HepG2 (cell line): ENCODE data around the gene ITGA6. TPM values are rescaled to one million over a fixed set of nuclear protein-coding genes. Genes with fewer than 3 reads are reported as not detected.

Experiments
- ATF4 ChIP-seq, 2 experiments: fragments of 450-650 bp in 1 of 2; sonication (generic) in 1 of 2; formaldehyde crosslinking; IDR thresholded peaks; 2 replicates each; pipeline versions ENCODE4 v1.5.0 to v1.8.0; 2020 to 2022; ENCODE audit warnings: mild to moderate bottlenecking in 1 of 2, missing genetic modification reagents in 1 of 2
- BATF2 ChIP-seq: sonication (generic); formaldehyde crosslinking; IDR thresholded peaks from 2 replicates; pipeline ENCODE4 v1.8.0; 2022; ENCODE audit warnings: mild to moderate bottlenecking, missing genetic modification reagents, moderate library complexity
- EHMT2 ChIP-seq: fragments of 200-600 bp; sonication (generic); IDR thresholded peaks from 2 replicates; pipeline ENCODE4 v1.7.0; 2017; ENCODE audit warnings: antibody characterized with exemption, low read depth, low read length, borderline replicate concordance
- ELF4 ChIP-seq: sonication (generic); formaldehyde crosslinking; IDR thresholded peaks from 2 replicates; pipeline ENCODE4 v1.5.0; 2020; ENCODE audit warnings: missing genetic modification reagents, mild to moderate bottlenecking, moderate library complexity, borderline replicate concordance
- FOSL2 ChIP-seq: sonication (generic); formaldehyde crosslinking; IDR thresholded peaks from 2 replicates; pipeline ENCODE4 v1.4.0; 2020; ENCODE audit warnings: missing genetic modification reagents
- FOXJ3 ChIP-seq: sonication (generic); formaldehyde crosslinking; IDR thresholded peaks from 2 replicates; pipeline ENCODE4 v1.4.0; 2020; ENCODE audit warnings: missing genetic modification reagents, mild to moderate bottlenecking, borderline replicate concordance
- HNRNPLL ChIP-seq: fragments of 200-400 bp; formaldehyde crosslinking; IDR thresholded peaks from 2 replicates; pipeline ENCODE4 v1.6.1; 2017; ENCODE audit warnings: mild to moderate bottlenecking, low read depth, low read length; ENCODE audit not compliant: poor library complexity, severe bottlenecking
- KAT7 ChIP-seq: IDR thresholded peaks from 2 replicates; pipeline ENCODE4 v1.6.1; 2018; ENCODE audit warnings: borderline replicate concordance, missing compliant biosample characterization
- KAT8 ChIP-seq: IDR thresholded peaks from 2 replicates; pipeline ENCODE4 v1.6.1; 2016; ENCODE audit warnings: missing genetic modification reagents, missing compliant biosample characterization
- KDM5B ChIP-seq: sonication (generic); formaldehyde crosslinking; IDR thresholded peaks from 2 replicates; pipeline ENCODE4 v1.4.0; 2020; ENCODE audit warnings: missing genetic modification reagents, mild to moderate bottlenecking, borderline replicate concordance
- SMARCE1 ChIP-seq: fragments of 450-650 bp; IDR thresholded peaks from 2 replicates; pipeline ENCODE4 v1.6.1; 2017; ENCODE audit warnings: borderline replicate concordance
- SMYD3 ChIP-seq: sonication (generic); formaldehyde crosslinking; IDR thresholded peaks from 2 replicates; pipeline ENCODE4 v1.8.1; 2023; ENCODE audit warnings: mild to moderate bottlenecking, missing genetic modification reagents
- SNAI1 ChIP-seq: sonication (generic); formaldehyde crosslinking; IDR thresholded peaks from 2 replicates; pipeline ENCODE4 v1.5.0; 2020; ENCODE audit warnings: mild to moderate bottlenecking, missing genetic modification reagents, borderline replicate concordance
- THRA ChIP-seq: sonication (generic); formaldehyde crosslinking; IDR thresholded peaks from 2 replicates; pipeline ENCODE4 v1.4.0; 2020; ENCODE audit warnings: missing genetic modification reagents, borderline replicate concordance
- YY1 ChIP-seq: IDR thresholded peaks from 2 replicates; pipeline ENCODE4 v1.6.1; 2011; ENCODE audit warnings: low read length, low read depth, moderate library complexity, mild to moderate bottlenecking; ENCODE audit not compliant: insufficient read depth, insufficient replicate concordance
- ZBTB21 ChIP-seq: sonication (generic); formaldehyde crosslinking; IDR thresholded peaks from 2 replicates; pipeline ENCODE4 v1.4.0; 2020; ENCODE audit warnings: missing genetic modification reagents
- ZFP91 ChIP-seq: sonication (generic); formaldehyde crosslinking; IDR thresholded peaks from 2 replicates; pipeline ENCODE4 v1.9.0; 2022; ENCODE audit warnings: missing genetic modification reagents, mild to moderate bottlenecking, borderline replicate concordance
- ZNF367 ChIP-seq: sonication (generic); formaldehyde crosslinking; IDR thresholded peaks from 2 replicates; pipeline ENCODE4 v1.4.0; 2020; ENCODE audit warnings: missing genetic modification reagents, borderline replicate concordance
- ZNF451 ChIP-seq: sonication (generic); formaldehyde crosslinking; IDR thresholded peaks from 2 replicates; pipeline ENCODE4 v1.5.0; 2020; ENCODE audit warnings: mild to moderate bottlenecking, missing genetic modification reagents
- ZNF629 ChIP-seq: sonication (generic); formaldehyde crosslinking; conservative IDR thresholded peaks from 2 replicates; pipeline ENCODE4 v1.5.0; 2020; ENCODE audit warnings: missing genetic modification reagents
- ZSCAN29 ChIP-seq: sonication (generic); formaldehyde crosslinking; conservative IDR thresholded peaks from 2 replicates; pipeline ENCODE4 v1.4.0; 2020; ENCODE audit warnings: mild to moderate bottlenecking, missing genetic modification reagents
- ZUFSP ChIP-seq: sonication (generic); formaldehyde crosslinking; IDR thresholded peaks from 2 replicates; pipeline ENCODE4 v1.9.0; 2021; ENCODE audit warnings: missing genetic modification reagents, mild to moderate bottlenecking, borderline replicate concordance
- polyA plus RNA-seq, 8 experiments: library from polyadenylated mRNA; depleted of rRNA in 3 of 8; stranded (reverse) in 7 of 8; unstranded in 1 of 8; fragments of >200 nt; fragmentation: Illumina TruSeq in 4 of 8; extraction: Trizol in 4 of 8; gene quantifications; 2 replicates each; pipeline versions ENCODE4 v1.2.1 to v1.2.3, GENCODE V29; 2011 to 2016; ENCODE audit warnings: low read depth in 4 of 8, missing spikeins in 1 of 8, mixed read lengths in 1 of 8; ENCODE audit not compliant: insufficient read depth in 1 of 8
- total RNA-seq, 5 experiments: library from RNA; depleted of rRNA; stranded (reverse); fragments of >200 nt; fragmentation: Illumina TruSeq; extraction: Trizol; gene quantifications; 2 replicates each; pipeline ENCODE4 v1.2.3, GENCODE V29; 2016; ENCODE audit warnings: low read depth in 1 of 5

Gene ITGA6
- total and polyA plus RNA-seq, 2 of the 13 experiments (the other 11 are each of a cell fraction or from before 2014, with no cell fraction given), result 24.0 to 92.5 TPM

GRCh38 chr2:172480301-172481218 lies 53.2 kb downstream of the ITGA6 start (continued):
- TF ChIP-seq SNAI1 (CRISPR knock-in tag) (peak; percentile 82; the same call in 1 of the 2 replicates), KDM5B (CRISPR knock-in tag) (peak; percentile 77; the same call in 1 of the 2 replicates), ZBTB21 (CRISPR knock-in tag) (no peak), KAT7 (no peak), KAT8 (no peak), EHMT2 (peak; percentile 57; the same call in 1 of the 2 replicates), FOSL2 (CRISPR knock-in tag) (peak; percentile 75), ELF4 (CRISPR knock-in tag) (peak; percentile 79; the same call in 1 of the 2 replicates), ZUFSP (CRISPR knock-in tag) (no peak), ZNF629 (CRISPR knock-in tag) (no peak), ATF4 (CRISPR knock-in tag; IDR thresholded peaks at IDR 0.05) (no peak), SMARCE1 (no peak), ZFP91 (peak; percentile 40; the same call in 1 of the 2 replicates), THRA (peak; percentile 75; the same call in 1 of the 2 replicates), ZNF451 (CRISPR knock-in tag) (peak; percentile 67; the same call in 1 of the 2 replicates), YY1 (peak; percentile 29), FOXJ3 (CRISPR knock-in tag) (peak; percentile 66; the same call in 1 of the 2 replicates), BATF2 (CRISPR knock-in tag) (no peak), SMYD3 (CRISPR knock-in tag) (no peak; the same call in 1 of the 2 replicates), ZNF367 (CRISPR knock-in tag) (no peak), ZSCAN29 (CRISPR knock-in tag) (peak; percentile 59; the same call in 1 of the 2 replicates), HNRNPLL (no peak)
